ENCODE data around the gene CUL7.
A peak's percentile ranks its signal among the peaks of the same experiment; 100 is the strongest.
"Not testable (repeated sequence)": the region's sequence is repeated elsewhere in the genome, so short reads cannot be mapped to it uniquely, and the experiment has no call there.

Gene CUL7

DNA sequence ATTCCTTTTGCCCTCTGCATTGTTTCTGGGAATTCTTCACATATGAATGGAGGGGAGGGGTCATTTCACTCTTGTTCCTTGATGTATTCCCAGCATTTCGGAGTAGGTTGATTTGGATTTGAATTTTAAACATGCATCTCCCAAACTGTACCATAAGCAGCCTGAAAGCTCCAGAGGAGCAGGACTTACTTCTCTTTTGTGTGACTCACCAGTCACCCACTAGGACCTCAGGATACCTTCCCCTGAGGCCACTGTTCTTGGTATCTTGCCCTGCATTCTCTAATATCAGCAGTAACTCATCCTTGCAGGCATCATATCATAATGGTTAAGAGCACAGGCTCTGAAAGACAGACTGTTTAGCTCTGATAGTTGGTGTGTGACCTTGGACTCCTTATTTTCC, 4.9 kb upstream of the CUL7 start:
- H3K9ac ChIP-seq (ENCODE audit: low read depth, low read length), result peak overlapping the region; percentile 96
- peaks cover 28% of the 10 kb centered on the region for H3K36me3 ChIP-seq (ENCODE audit: insufficient read depth, low read depth, low read length)

DNA sequence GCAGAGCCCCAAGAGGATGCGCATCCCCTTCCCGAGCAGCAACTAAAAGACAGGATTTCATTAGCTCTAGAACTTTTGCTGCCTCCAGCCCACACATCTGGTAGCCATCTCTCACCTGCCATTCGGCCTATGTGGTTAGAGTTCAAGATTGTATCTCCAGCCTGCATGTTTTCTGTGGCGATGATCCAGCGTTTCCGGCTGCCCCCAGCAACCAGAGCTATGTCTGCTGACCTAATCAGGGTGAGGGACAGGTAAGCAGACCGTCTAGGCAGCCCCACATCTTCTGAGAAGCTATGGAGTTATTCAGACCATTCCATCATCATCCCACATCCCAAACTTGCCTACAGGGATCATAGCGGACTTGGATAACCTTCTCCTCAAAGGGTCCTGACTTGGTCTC, 2.3 kb upstream of the CUL7 start:
- H3K27ac ChIP-seq (ENCODE audit: low read length), result no peak overlapping the region
- no peak overlapping the region for H3K4me3 ChIP-seq (ENCODE audit: low read length)
- no peaks in the 10 kb centered on the region for H3K27me3 ChIP-seq (ENCODE audit: insufficient read depth, low read length)
- H3K9me3 ChIP-seq (ENCODE audit: insufficient read depth, low read depth, low read length), result no peaks in the 10 kb centered on the region
- H3K36me3 ChIP-seq (ENCODE audit: insufficient read depth, low read depth, low read length), result peaks cover 27% of the 10 kb centered on the region
- no peak overlapping the region for H3K9ac ChIP-seq (ENCODE audit: low read depth, low read length)
- peaks cover 14% of the 10 kb centered on the region for H3K4me1 ChIP-seq (ENCODE audit: insufficient read depth, low read length)

More for the DNA sequence above, 4.9 kb upstream of the CUL7 start:
- Histone ChIP-seq H3K4me3 (ENCODE audit: low read length) (peak overlapping the region; percentile 97), H3K9me3 (ENCODE audit: insufficient read depth, low read depth, low read length) (no peaks in the 10 kb centered on the region), H3K27me3 (ENCODE audit: insufficient read depth, low read length) (no peaks in the 10 kb centered on the region), H3K27ac (ENCODE audit: low read length) (peak overlapping the region; percentile 49), H3K4me1 (ENCODE audit: insufficient read depth, low read length) (peaks cover 9% of the 10 kb centered on the region)

DNA sequence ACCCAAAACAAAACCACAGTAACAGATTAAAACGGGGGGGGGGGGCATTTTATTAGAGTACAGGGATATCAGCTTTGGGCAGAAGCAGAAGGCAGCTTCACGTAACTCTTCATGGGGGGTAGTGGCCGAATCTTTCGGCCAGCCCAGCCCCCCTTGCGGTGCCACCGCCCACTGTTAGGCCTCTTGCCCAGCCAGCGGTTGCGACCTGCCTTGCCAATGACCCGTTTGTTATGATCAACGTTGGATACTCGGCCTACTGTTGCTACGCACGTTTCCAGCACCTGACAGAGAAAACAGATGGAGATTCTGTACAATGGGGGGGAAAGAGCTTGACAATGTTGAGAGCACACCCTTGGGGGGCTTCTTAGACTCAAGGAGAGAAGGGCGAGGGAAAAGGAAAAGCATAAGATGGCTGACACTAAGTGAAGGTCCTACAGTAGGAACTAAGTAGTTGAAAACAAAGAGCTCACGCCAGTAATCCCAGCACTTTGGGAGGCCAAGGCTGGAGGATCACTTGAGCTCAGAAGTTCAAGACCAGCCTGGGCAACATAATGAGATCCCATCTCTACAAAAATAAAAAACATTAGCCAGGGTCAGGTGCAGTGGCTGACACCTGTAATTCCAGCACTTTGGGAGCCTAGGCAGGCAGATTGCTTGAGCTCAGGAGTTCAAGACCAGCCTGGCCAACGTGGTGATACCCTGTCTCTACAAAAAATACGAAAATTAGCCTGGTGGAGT, 724 bp upstream of the CUL7 start:
- H3K27ac ChIP-seq (ENCODE audit: low read length), result no peak overlapping the region
- no peaks in the 10 kb centered on the region for H3K9me3 ChIP-seq (ENCODE audit: insufficient read depth, low read depth, low read length)
- H3K4me1 ChIP-seq (ENCODE audit: insufficient read depth, low read length), result peaks cover 14% of the 10 kb centered on the region
- H3K27me3 ChIP-seq (ENCODE audit: insufficient read depth, low read length), result no peaks in the 10 kb centered on the region
- peak overlapping the region; percentile 89; the same call in 1 of the 2 replicates for H3K9ac ChIP-seq (ENCODE audit: low read depth, low read length)
- H3K36me3 ChIP-seq (ENCODE audit: insufficient read depth, low read depth, low read length), result peaks cover 36% of the 10 kb centered on the region
- peak overlapping the region; percentile 79; the same call in 1 of the 2 replicates for H3K4me3 ChIP-seq (ENCODE audit: low read length)

DNA sequence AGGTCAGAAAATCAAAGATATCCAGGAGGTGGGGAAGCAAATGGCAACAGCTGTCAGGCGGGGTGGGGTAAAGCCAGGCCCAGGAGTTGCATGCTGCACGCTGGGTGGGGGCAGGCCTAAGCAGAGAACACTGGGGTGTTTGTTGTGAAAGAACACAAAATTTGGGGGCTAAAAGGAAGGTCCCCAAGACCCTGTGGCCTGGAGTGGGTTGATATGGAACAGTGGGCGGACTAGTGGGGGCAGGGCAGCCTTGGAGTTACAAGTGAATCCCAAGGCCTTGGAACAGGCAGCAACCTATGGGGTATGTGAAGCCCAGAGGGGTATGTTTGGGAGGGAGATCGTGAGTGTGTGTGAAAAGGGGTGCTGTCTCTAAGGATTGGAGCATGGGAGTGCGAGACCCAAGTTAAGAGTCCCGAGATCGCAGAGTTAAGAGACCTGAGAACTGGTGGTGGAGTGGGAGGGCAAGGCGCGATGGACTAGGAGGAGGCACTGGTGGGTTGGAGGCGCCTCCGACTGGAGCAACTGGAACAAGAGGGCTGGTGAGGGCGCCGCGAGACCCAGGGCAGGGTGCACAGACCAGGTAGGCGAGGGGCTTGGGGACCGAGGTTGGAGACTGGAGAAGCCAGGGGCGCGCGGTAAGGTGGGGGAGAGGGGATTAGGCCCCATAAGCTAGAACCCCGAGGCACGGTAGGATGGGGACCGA, 658 bp downstream of the CUL7 start:
- Histone ChIP-seq H3K4me1 (ENCODE audit: insufficient read depth, low read length) (peaks cover 9% of the 10 kb centered on the region), H3K36me3 (ENCODE audit: insufficient read depth, low read depth, low read length) (peaks cover 45% of the 10 kb centered on the region), H3K27me3 (ENCODE audit: insufficient read depth, low read length) (no peaks in the 10 kb centered on the region), H3K9me3 (ENCODE audit: insufficient read depth, low read depth, low read length) (no peaks in the 10 kb centered on the region), H3K9ac (ENCODE audit: low read depth, low read length) (peak overlapping the region; percentile 89), H3K27ac (ENCODE audit: low read length) (peak overlapping the region; percentile 93), H3K4me3 (ENCODE audit: low read length) (peak overlapping the region; percentile 79)

DNA sequence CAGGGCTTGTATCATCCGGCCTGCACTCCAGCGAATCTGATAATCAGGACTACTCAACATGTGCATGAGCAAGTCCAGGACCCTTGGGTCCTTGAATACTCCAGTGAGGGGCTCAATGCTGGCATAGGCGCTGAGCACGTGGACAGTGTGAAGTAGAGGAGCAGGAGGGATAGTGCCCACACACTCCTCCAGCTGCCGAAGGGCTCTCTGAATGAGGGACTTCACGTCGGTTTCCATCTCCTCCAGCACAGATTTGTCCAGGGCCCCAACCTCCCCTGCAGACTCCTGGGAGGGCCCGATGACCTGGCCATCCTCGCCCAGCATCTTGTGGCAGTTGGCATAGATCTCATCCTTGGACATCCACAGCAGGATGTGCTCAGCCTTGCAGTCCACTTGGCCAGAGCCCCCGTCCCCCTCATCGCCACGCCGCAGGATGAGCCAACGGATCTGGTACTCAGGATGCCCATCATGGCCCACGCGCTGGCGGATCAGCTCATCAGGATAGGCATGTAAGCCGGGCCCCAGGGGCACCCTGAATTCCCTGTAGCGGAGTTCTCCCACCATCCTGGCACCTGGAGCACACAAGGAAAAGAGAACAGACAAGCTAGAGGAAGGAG, 1.3 kb downstream of the CUL7 start:
- H3K36me3 ChIP-seq (ENCODE audit: insufficient read depth, low read depth, low read length), result peaks cover 44% of the 10 kb centered on the region

DNA sequence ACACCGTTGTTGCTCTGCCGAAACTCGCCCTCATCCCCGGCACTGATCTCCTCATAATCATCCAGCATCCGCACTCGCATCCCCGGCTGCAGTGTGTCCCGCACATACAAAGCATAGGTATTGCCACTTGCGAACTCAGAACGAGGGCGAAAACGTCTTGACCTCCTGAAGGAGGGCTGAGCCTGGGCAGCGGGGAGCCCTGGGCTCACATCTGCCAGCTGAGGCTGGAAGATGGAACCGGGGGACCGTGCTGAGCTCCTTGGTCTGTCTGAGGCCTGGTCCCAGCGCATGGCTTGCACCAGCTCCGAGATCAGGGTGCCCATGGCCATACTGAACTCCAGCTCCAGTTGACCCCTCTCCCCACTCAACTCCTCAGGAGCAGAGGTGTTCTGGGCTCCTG, 2.7 kb downstream of the CUL7 start:
- Histone ChIP-seq H3K4me3 (ENCODE audit: low read length) (no peak overlapping the region), H3K36me3 (ENCODE audit: insufficient read depth, low read depth, low read length) (peaks cover 51% of the 10 kb centered on the region), H3K4me1 (ENCODE audit: insufficient read depth, low read length) (peaks cover 9% of the 10 kb centered on the region), H3K27me3 (ENCODE audit: insufficient read depth, low read length) (no peaks in the 10 kb centered on the region), H3K27ac (ENCODE audit: low read length) (no peak overlapping the region), H3K9ac (ENCODE audit: low read depth, low read length) (no peak overlapping the region), H3K9me3 (ENCODE audit: insufficient read depth, low read depth, low read length) (no peaks in the 10 kb centered on the region)

More for the DNA sequence above, 1.3 kb downstream of the CUL7 start:
- peak overlapping the region; percentile 79 for H3K4me3 ChIP-seq (ENCODE audit: low read length)
- H3K27ac ChIP-seq (ENCODE audit: low read length), result no peak overlapping the region
- H3K9ac ChIP-seq (ENCODE audit: low read depth, low read length), result peak overlapping the region; percentile 89; the same call in 1 of the 2 replicates
- H3K27me3 ChIP-seq (ENCODE audit: insufficient read depth, low read length), result no peaks in the 10 kb centered on the region
- H3K4me1 ChIP-seq (ENCODE audit: insufficient read depth, low read length), result peaks cover 9% of the 10 kb centered on the region
- H3K9me3 ChIP-seq (ENCODE audit: insufficient read depth, low read depth, low read length), result no peaks in the 10 kb centered on the region

DNA sequence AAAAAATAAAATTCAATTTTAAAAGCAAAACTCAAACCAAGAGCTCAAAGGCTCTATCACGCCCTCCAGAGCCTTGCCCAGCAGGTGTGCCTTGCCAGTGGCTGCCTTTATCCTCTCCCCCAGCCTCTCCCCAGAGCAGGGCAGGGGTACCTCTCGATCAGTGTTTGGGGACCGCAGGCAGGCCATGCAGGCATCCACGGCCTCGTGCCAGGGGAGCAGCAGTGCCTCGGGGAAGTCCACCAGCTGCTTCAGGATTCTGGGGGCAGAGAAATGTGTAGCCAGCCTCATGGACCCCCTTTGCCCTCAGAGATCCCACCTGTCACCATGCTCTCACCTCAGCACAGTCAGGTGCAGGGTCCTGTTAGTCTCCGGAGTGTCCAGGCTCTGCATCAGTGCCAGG, 5.7 kb downstream of the CUL7 start:
- Histone ChIP-seq H3K9me3 (ENCODE audit: insufficient read depth, low read depth, low read length) (no peaks in the 10 kb centered on the region), H3K4me1 (ENCODE audit: insufficient read depth, low read length) (peaks cover 5% of the 10 kb centered on the region), H3K27ac (ENCODE audit: low read length) (no peak overlapping the region), H3K27me3 (ENCODE audit: insufficient read depth, low read length) (no peaks in the 10 kb centered on the region), H3K4me3 (ENCODE audit: low read length) (no peak overlapping the region), H3K9ac (ENCODE audit: low read depth, low read length) (no peak overlapping the region), H3K36me3 (ENCODE audit: insufficient read depth, low read depth, low read length) (peaks cover 60% of the 10 kb centered on the region)

DNA sequence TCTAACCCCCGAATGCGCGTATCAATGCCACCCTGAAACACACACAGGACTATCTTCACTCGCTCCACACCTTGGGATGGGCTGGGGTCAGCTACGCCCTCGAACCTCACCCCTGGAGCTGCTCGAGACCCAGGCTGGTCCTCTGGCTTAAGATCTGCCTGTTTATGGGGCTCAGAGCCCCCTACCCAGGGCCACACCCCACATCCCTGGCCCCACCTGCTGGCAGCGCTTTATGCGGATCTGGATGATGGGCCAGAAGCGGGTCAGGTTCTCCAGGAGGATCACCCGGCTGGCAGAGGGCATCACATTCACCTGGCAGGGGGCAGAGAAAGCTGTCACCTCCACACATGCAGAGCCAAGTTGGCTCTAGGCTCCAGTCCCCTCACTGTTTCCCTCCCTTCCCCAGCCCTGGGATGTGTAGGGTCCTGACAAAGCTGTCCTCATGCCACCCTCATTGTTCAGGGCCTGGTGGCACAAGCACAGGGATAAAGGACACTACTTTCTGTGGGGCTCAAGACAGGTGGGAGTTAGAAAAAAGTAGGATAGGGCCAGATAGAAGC, 8.2 kb downstream of the CUL7 start:
- Histone ChIP-seq H3K4me1 (ENCODE audit: insufficient read depth, low read length) (no peaks in the 10 kb centered on the region), H3K27me3 (ENCODE audit: insufficient read depth, low read length) (no peaks in the 10 kb centered on the region), H3K4me3 (ENCODE audit: low read length) (no peak overlapping the region), H3K9me3 (ENCODE audit: insufficient read depth, low read depth, low read length) (no peaks in the 10 kb centered on the region), H3K36me3 (ENCODE audit: insufficient read depth, low read depth, low read length) (peaks cover 67% of the 10 kb centered on the region), H3K9ac (ENCODE audit: low read depth, low read length) (no peak overlapping the region), H3K27ac (ENCODE audit: low read length) (no peak overlapping the region)

DNA sequence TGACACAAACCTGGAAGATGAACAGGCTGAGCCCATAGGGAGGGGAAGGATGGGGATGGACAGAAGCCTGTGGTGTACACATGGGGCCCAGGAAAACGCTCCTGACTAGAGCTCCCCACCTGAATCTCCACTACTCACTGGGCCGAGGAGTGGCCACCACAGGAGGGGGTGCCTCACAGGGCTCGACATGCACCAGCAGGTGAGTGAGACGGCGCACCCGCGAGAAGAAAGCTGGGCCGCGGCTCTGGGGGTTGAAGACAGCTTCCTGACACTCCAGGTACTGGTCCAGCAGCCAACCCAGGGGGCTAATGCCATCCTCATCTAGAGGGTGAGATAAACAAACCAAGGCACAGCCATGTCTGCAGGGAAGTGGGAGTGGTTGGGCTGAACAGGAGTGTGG, 10.3 kb downstream of the CUL7 start:
- H3K27me3 ChIP-seq (ENCODE audit: insufficient read depth, low read length), result no peaks in the 10 kb centered on the region
- no peaks in the 10 kb centered on the region for H3K4me1 ChIP-seq (ENCODE audit: insufficient read depth, low read length)
- no peak overlapping the region for H3K9ac ChIP-seq (ENCODE audit: low read depth, low read length)
- no peak overlapping the region for H3K4me3 ChIP-seq (ENCODE audit: low read length)
- no peaks in the 10 kb centered on the region for H3K9me3 ChIP-seq (ENCODE audit: insufficient read depth, low read depth, low read length)
- H3K36me3 ChIP-seq (ENCODE audit: insufficient read depth, low read depth, low read length), result peaks cover 63% of the 10 kb centered on the region
- no peak overlapping the region for H3K27ac ChIP-seq (ENCODE audit: low read length)

DNA sequence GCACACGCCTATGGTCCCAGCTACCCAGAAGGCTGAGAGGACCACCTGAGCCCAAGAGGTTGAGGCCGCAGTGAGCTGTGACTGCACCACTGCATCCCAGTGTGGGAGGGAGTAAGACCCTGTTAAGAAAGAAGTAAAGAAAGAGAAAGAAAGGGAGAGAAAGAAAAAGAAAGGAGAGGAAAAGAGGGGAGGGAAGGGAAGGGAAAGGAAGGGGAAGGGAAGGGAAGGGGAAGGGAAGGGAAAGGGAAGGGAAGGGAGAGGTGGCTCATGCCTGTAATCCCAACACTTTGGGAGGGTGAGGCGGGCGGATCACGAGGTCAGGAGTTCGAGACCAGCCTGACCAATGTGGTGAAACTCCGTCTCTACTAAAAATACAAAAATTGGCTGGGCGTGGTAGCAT, 12.2 kb downstream of the CUL7 start:
- not testable (repeated sequence) for H3K27me3 ChIP-seq (ENCODE audit: insufficient read depth, low read length); H3K4me1 ChIP-seq (ENCODE audit: insufficient read depth, low read length); H3K4me3 ChIP-seq (ENCODE audit: low read length); H3K9me3 ChIP-seq (ENCODE audit: insufficient read depth, low read depth, low read length); H3K9ac ChIP-seq (ENCODE audit: low read depth, low read length); H3K27ac ChIP-seq (ENCODE audit: low read length)
- peaks cover 66% of the 10 kb centered on the region for H3K36me3 ChIP-seq (ENCODE audit: insufficient read depth, low read depth, low read length)

DNA sequence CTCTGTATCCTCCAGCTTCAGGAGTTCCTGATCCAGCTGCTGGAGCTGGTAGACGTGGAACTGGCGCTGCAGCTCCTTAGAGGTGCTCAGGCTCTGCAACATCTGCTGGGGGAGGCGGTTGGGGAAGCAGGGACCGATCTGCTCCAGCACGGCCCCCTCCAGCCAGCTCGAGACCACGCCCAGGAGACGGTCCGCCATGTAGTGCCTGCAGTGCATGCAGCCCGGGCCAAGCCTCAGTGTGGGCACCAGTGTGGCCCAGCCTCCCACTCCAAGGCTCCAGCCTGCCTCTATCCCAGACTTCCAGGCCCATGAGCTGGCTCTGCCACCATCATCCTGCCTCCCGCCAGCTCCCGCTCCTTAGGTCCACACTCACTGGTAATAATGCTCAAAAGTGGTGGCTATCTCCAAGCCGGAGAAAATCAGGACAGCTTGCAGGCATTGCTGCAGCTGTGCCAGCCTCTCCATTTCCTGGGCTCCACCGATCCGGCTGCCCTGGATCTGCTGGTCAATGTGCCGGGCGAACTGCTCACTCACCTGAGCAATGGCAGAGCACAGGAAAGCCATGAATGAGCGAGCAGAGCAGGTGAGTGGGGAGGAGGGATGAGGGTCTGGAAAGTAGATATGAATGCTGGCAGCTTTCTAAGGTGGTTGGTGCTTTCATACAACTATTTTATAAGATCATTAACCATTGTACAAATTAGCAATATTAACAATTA, 13.0 kb downstream of the CUL7 start:
- Histone ChIP-seq H3K36me3 (ENCODE audit: insufficient read depth, low read depth, low read length) (peaks cover 63% of the 10 kb centered on the region), H3K4me3 (ENCODE audit: low read length) (no peak overlapping the region), H3K9me3 (ENCODE audit: insufficient read depth, low read depth, low read length) (no peaks in the 10 kb centered on the region), H3K27me3 (ENCODE audit: insufficient read depth, low read length) (no peaks in the 10 kb centered on the region), H3K4me1 (ENCODE audit: insufficient read depth, low read length) (no peaks in the 10 kb centered on the region), H3K27ac (ENCODE audit: low read length) (no peak overlapping the region), H3K9ac (ENCODE audit: low read depth, low read length) (no peak overlapping the region)
